ENCODE data around the gene CHD5.

DNA sequence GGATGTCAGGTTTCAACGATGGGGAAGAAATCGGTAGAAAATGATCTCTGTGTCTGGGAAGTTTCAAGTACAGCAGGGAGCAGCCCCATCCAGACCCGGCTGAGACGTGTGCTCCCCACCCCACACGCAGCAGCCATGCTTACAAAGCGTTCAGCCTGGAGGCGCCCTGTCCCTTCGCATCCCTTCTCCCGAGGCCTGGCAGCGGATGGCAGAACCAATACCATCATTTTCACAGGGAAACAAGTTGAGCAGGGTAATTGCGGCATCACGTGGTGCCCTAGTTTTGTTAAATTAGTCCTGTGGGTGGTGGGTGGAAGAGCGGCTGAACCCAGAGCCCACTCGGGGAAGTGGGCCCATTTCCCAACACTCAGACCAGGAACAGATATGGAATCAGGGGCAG is 110.5 kb downstream of the CHD5 start:
- no peak for TF ChIP-seq POLR2A (IDR thresholded peaks at IDR 0.05)
- TF ChIP-seq, protein P1, sequence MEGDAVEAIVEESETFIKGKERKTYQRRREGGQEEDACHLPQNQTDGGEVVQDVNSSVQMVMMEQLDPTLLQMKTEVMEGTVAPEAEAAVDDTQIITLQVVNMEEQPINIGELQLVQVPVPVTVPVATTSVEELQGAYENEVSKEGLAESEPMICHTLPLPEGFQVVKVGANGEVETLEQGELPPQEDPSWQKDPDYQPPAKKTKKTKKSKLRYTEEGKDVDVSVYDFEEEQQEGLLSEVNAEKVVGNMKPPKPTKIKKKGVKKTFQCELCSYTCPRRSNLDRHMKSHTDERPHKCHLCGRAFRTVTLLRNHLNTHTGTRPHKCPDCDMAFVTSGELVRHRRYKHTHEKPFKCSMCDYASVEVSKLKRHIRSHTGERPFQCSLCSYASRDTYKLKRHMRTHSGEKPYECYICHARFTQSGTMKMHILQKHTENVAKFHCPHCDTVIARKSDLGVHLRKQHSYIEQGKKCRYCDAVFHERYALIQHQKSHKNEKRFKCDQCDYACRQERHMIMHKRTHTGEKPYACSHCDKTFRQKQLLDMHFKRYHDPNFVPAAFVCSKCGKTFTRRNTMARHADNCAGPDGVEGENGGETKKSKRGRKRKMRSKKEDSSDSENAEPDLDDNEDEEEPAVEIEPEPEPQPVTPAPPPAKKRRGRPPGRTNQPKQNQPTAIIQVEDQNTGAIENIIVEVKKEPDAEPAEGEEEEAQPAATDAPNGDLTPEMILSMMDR (IDR thresholded peaks at IDR 0.05 in 4 of 5, conservative IDR thresholded peaks at IDR 0.05 in 1 of 5) = no peak

All from gastrocnemius medialis (tissue), 4 donors.